Skeletal muscle satellite cell (primary cell): Measurements from ENCODE around the gene PLOD2.

Experiments
- H3K27me3 ChIP-seq: 2 replicates; pipeline ENCODE4 v1.7.0; 2013; ENCODE audit warnings: low read length; ENCODE audit not compliant: control insufficient read depth, insufficient read depth
- H3K36me3 ChIP-seq: 2 replicates; pipeline ENCODE4 v1.7.0; 2013; ENCODE audit warnings: mild to moderate bottlenecking, control low read depth, low read length; ENCODE audit not compliant: insufficient read depth
- H3K4me1 ChIP-seq: 2 replicates; pipeline ENCODE4 v1.7.0; 2013; ENCODE audit warnings: low read length; ENCODE audit not compliant: control insufficient read depth, insufficient read depth
- H3K4me2 ChIP-seq: 2 replicates; pipeline ENCODE4 v1.7.0; 2013; ENCODE audit warnings: mild to moderate bottlenecking, low read length
- H3K4me3 ChIP-seq: 2 replicates; pipeline ENCODE4 v1.7.0; 2013; ENCODE audit warnings: low read length
- H3K9ac ChIP-seq: 2 replicates; pipeline ENCODE4 v1.7.0; 2013; ENCODE audit warnings: mild to moderate bottlenecking, low read depth, low read length, moderate library complexity
- H3K9me3 ChIP-seq: replicated peaks from 2 replicates; pipeline ENCODE4 v1.7.0; 2013; ENCODE audit warnings: mild to moderate bottlenecking, control low read depth, low read length

The PLOD2 gene

GRCh38 chr3:146035366-146035765 lies 125.6 kb downstream of the PLOD2 start:
- H3K4me2 ChIP-seq, result no peak overlapping the region
- no peaks in the 10 kb centered on the region for H3K9me3 ChIP-seq
- no peak overlapping the region for H3K4me3 ChIP-seq

GRCh38 chr3:146033950-146034349 lies 127.0 kb downstream of the PLOD2 start:
- H3K4me1 ChIP-seq, result no peaks in the 10 kb centered on the region
- no peak overlapping the region for H3K4me2 ChIP-seq
- H3K4me3 ChIP-seq, result no peak overlapping the region
- no peak overlapping the region for H3K9ac ChIP-seq
- no peaks in the 10 kb centered on the region for H3K9me3 ChIP-seq
- H3K36me3 ChIP-seq, result no peaks in the 10 kb centered on the region
- no peaks in the 10 kb centered on the region for H3K27me3 ChIP-seq

More at GRCh38 chr3:146035366-146035765, 125.6 kb downstream of the PLOD2 start:
- no peaks in the 10 kb centered on the region for H3K27me3 ChIP-seq
- H3K9ac ChIP-seq, result no peak overlapping the region
- H3K36me3 ChIP-seq, result no peaks in the 10 kb centered on the region
- no peaks in the 10 kb centered on the region for H3K4me1 ChIP-seq

- Histone ChIP-seq H3K36me3 (peaks cover 2% of the 10 kb centered on the region), H3K27me3 (no peaks in the 10 kb centered on the region), H3K9me3 (no peaks in the 10 kb centered on the region), H3K9ac (no peak overlapping the region), H3K4me3 (no peak overlapping the region), H3K4me1 (no peaks in the 10 kb centered on the region), H3K4me2 (no peak overlapping the region)
These were observed 134.4 kb downstream of the PLOD2 start for GRCh38 chr3:146026547-146026946.

GRCh38 chr3:146024260-146024659 lies 136.7 kb downstream of the PLOD2 start:
- H3K9me3 ChIP-seq, result no peaks in the 10 kb centered on the region
- H3K9ac ChIP-seq, result no peak overlapping the region
- no peaks in the 10 kb centered on the region for H3K27me3 ChIP-seq
- H3K36me3 ChIP-seq, result peaks cover 2% of the 10 kb centered on the region
- no peak overlapping the region for H3K4me2 ChIP-seq
- H3K4me1 ChIP-seq, result no peaks in the 10 kb centered on the region
- no peak overlapping the region for H3K4me3 ChIP-seq

GRCh38 chr3:146020969-146021368 lies 140.0 kb downstream of the PLOD2 start:
- Histone ChIP-seq H3K4me2 (no peak overlapping the region), H3K4me3 (no peak overlapping the region), H3K27me3 (no peaks in the 10 kb centered on the region), H3K36me3 (no peaks in the 10 kb centered on the region), H3K9ac (no peak overlapping the region), H3K4me1 (no peaks in the 10 kb centered on the region), H3K9me3 (no peaks in the 10 kb centered on the region)

GRCh38 chr3:146019508-146019907 lies 141.5 kb downstream of the PLOD2 start:
- Histone ChIP-seq H3K9ac (no peak overlapping the region), H3K36me3 (no peaks in the 10 kb centered on the region), H3K9me3 (no peaks in the 10 kb centered on the region), H3K4me3 (no peak overlapping the region), H3K4me2 (no peak overlapping the region), H3K27me3 (no peaks in the 10 kb centered on the region), H3K4me1 (no peaks in the 10 kb centered on the region)
